ENCODE results near the gene SLC25A23. TPM values are rescaled to one million over a fixed set of nuclear protein-coding genes. Genes with fewer than 3 reads are reported as not detected.
A peak's percentile ranks its signal among the peaks of the same experiment; 100 is the strongest.

The SLC25A23 gene
- polyA plus RNA-seq, 1 of the 3 experiments (the other 2 are of a cell fraction) = 10.9 TPM

GRCh38 chr19:6490134-6490533 is 30.5 kb upstream of the SLC25A23 start:
- no peak for DNase-seq
- no peak overlapping the region for H3K27ac ChIP-seq (ENCODE audit: low read depth in 2 of 2, low read length in 1 of 2)
- H3F3A ChIP-seq (replicated peaks; ENCODE audit: insufficient read depth) = no peaks in the 10 kb centered on the region
- H3K36me3 ChIP-seq (replicated peaks in 1 of 2; ENCODE audit: control insufficient read depth in 1 of 2, insufficient read depth in 2 of 2, low read length in 1 of 2) = no peaks in the 10 kb centered on the region
- ChIA-PET POLR2A (no interaction called here), CTCF (interaction anchor here (2.2 kb wide), 1 partner anchor 8 kb away, joined by 14 read pairs; the partner anchor contains the start of gene DENND1C)
- no peaks in the 10 kb centered on the region for H3K9me2 ChIP-seq
- H3K4me3 ChIP-seq (ENCODE audit: low read depth in 2 of 2, low read length in 1 of 2) = no peak overlapping the region
- no peaks in the 10 kb centered on the region for H3K9me3 ChIP-seq
- no peak overlapping the region for H2AFZ ChIP-seq (ENCODE audit: low read depth)
- 15% methylated on average over 2 of the region's 2 CpGs for WGBS (ENCODE audit: low lambda C conversion rate)
- H4K20me1 ChIP-seq (ENCODE audit: insufficient read depth) = no peaks in the 10 kb centered on the region
- no peak overlapping the region for H3K9ac ChIP-seq
- peak overlapping the region; percentile 5; the same call in 1 of the 2 replicates for H3K4me2 ChIP-seq
- no peaks in the 10 kb centered on the region for H3K79me2 ChIP-seq (ENCODE audit: insufficient read depth)
- TF ChIP-seq RAD21 (IDR thresholded peaks at IDR 0.05; ENCODE audit: low read length) = no peak
- TF ChIP-seq GABPA (IDR thresholded peaks at IDR 0.05; ENCODE audit: low read depth) = no peak
- TF ChIP-seq PBX3 (IDR thresholded peaks at IDR 0.05) = no peak
- no peak for TF ChIP-seq YY1 (IDR thresholded peaks at IDR 0.05; ENCODE audit: low read depth)
- no peak for TF ChIP-seq FOSL2 (IDR thresholded peaks at IDR 0.05; ENCODE audit: borderline replicate concordance, low read depth)
- no peak for TF ChIP-seq MAX (IDR thresholded peaks at IDR 0.05; ENCODE audit: low read depth)
- no peak for TF ChIP-seq SMC3 (IDR thresholded peaks at IDR 0.05; ENCODE audit: low read depth, low read length)
- TF ChIP-seq ZBTB33 (IDR thresholded peaks at IDR 0.05; ENCODE audit: borderline replicate concordance, low read depth) = no peak
- no peak for TF ChIP-seq GATA2 (CRISPR knock-in tag; IDR thresholded peaks at IDR 0.05)
- TF ChIP-seq FOXM1 (IDR thresholded peaks at IDR 0.05; ENCODE audit: low read depth) = no peak
- no peak for TF ChIP-seq MEF2A (IDR thresholded peaks at IDR 0.05; ENCODE audit: borderline replicate concordance, low read depth)
- no peak for TF ChIP-seq NRF1 (IDR thresholded peaks at IDR 0.05; ENCODE audit: low read depth, low read length)
- no peak for TF ChIP-seq TEAD4 (IDR thresholded peaks at IDR 0.05; ENCODE audit: borderline replicate concordance, insufficient read depth)
- no peak for TF ChIP-seq IRF3 (IDR thresholded peaks at IDR 0.05; ENCODE audit: low read depth, low read length)
- no peaks in the 10 kb centered on the region for H3K27me3 ChIP-seq (ENCODE audit: insufficient read depth)
- no peaks in the 10 kb centered on the region; a peak in 1 of 4 replicates for H3K4me1 ChIP-seq (ENCODE audit: control insufficient read depth in 1 of 2, insufficient read depth in 2 of 2, low read depth in 1 of 2, low read length in 1 of 2)
